ENCODE data around the gene SRSF1.

- TF ChIP-seq CTCF (IDR thresholded peaks at IDR 0.05): no peak
- no peak for TF ChIP-seq POLR2A (IDR thresholded peaks at IDR 0.05)
These were observed 47.1 kb downstream of the SRSF1 start for GRCh38 chr17:57959929-57960328.
